Loucy (cell line): ENCODE measurements around the gene GULP1.

Source experiments
- H2AFZ ChIP-seq: fragments of 200-600 bp; sonication (generic); 2 replicates; pipeline ENCODE4 v1.6.0; 2016; ENCODE audit warnings: antibody characterized with exemption, mild to moderate bottlenecking, low read length, moderate library complexity
- H3F3A ChIP-seq: fragments of 200-600 bp; 2 replicates; pipeline ENCODE4 v1.6.0; 2016; ENCODE audit warnings: antibody characterized with exemption, low read depth, mild to moderate bottlenecking
- H3K27me3 ChIP-seq: fragments of 200-600 bp; sonication (generic); 2 replicates; pipeline ENCODE4 v1.6.1; 2014; ENCODE audit warnings: low read length, mild to moderate bottlenecking; ENCODE audit not compliant: insufficient read depth, poor library complexity, severe bottlenecking
- H3K36me3 ChIP-seq: fragments of 200-600 bp; sonication (generic); 2 replicates; pipeline ENCODE4 v1.6.1; 2016; ENCODE audit warnings: low read length; ENCODE audit not compliant: insufficient read depth
- H3K4me1 ChIP-seq: fragments of 200-600 bp; sonication (generic); 2 replicates; pipeline ENCODE4 v1.5.1; 2014; ENCODE audit warnings: low read length, mild to moderate bottlenecking; ENCODE audit not compliant: insufficient read depth, poor library complexity, severe bottlenecking
- H3K4me2 ChIP-seq: fragments of 200-600 bp; sonication (generic); 2 replicates; pipeline ENCODE4 v1.6.0; 2014; ENCODE audit warnings: antibody characterized with exemption, low read length, low read depth, mild to moderate bottlenecking; ENCODE audit not compliant: poor library complexity, severe bottlenecking
- H3K4me3 ChIP-seq: fragments of 200-600 bp; sonication (generic); 2 replicates; pipeline ENCODE4 v1.5.1; 2014; ENCODE audit warnings: low read length, mild to moderate bottlenecking, mixed read lengths; ENCODE audit not compliant: poor library complexity, severe bottlenecking
- H3K79me2 ChIP-seq: fragments of 200-600 bp; sonication (generic); 2 replicates; pipeline ENCODE4 v1.6.1; 2014; ENCODE audit warnings: low read length; ENCODE audit not compliant: insufficient read depth
- H3K9ac ChIP-seq: fragments of 200-600 bp; sonication (generic); 2 replicates; pipeline ENCODE4 v1.6.0; 2014; ENCODE audit warnings: mild to moderate bottlenecking, low read depth, low read length, moderate library complexity; ENCODE audit not compliant: poor library complexity, severe bottlenecking
- H3K9me2 ChIP-seq: fragments of 200-600 bp; sonication (generic); replicated peaks from 2 replicates; pipeline ENCODE4 v1.6.1; 2016; ENCODE audit warnings: low read depth, low read length, mixed read lengths
- H3K9me3 ChIP-seq: fragments of 200-600 bp; sonication (generic); 2 replicates; pipeline ENCODE4 v1.6.1; 2014; ENCODE audit warnings: mild to moderate bottlenecking, antibody characterized with exemption, low read length, low read depth; ENCODE audit not compliant: insufficient read depth
- H4K20me1 ChIP-seq: fragments of 200-600 bp; sonication (generic); 2 replicates; pipeline ENCODE4 v1.6.0; 2014; ENCODE audit warnings: antibody characterized with exemption, low read length, mild to moderate bottlenecking; ENCODE audit not compliant: insufficient read depth, poor library complexity, severe bottlenecking
- EZH2phosphoT487 ChIP-seq: fragments of 200-600 bp; IDR thresholded peaks from 2 replicates; pipeline ENCODE4 v1.6.1; 2018; ENCODE audit warnings: antibody characterized with exemption, mild to moderate bottlenecking, moderate library complexity, borderline replicate concordance
- TF ChIP-seq, protein P1 (sequence below): fragments of 200-600 bp; sonication (generic); conservative IDR thresholded peaks from 2 replicates; pipeline ENCODE4 v1.5.1; 2014; ENCODE audit warnings: mild to moderate bottlenecking, antibody characterized with exemption, low read length

The GULP1 gene

DNA sequence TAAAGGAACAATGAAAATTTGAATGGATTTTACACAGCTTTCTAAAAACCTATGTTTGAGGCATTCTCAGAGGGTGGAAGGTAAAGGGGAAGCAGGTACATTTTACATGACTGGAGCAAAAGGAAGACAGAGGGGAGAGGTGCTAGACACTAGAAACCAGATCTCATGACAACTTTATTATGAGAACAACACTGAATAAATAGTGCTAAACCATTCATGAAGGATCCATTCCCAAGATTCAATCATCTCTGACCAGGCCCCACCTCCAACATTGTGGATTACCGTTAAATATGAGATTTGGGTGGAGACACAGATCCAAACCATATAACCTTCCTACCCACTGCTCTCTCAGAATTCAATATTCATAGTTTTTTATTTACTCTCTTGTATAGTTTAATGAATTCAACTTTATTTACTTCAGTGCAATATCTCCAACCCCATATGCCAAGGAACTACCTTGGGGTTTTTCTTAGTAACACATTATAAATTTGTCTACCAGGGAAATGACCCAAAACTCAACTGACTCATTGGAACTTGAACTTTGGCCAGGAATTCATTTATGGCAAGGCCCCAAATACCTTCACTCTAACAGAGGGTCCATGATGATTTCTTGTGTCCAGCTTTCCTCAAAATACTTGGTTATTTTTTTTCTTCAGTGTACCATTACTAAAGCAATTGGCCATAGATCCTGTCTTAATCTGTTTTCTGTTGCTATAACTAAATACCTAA, 317.8 kb downstream of the GULP1 start:
- Histone ChIP-seq H3K9me3 (no peaks in the 10 kb centered on the region), H3K36me3 (no peaks in the 10 kb centered on the region), H3K4me3 (no peak overlapping the region), H3K4me1 (peaks cover 17% of the 10 kb centered on the region), H2AFZ (no peak overlapping the region), H3K4me2 (no peak overlapping the region), H3K9ac (no peak overlapping the region), H3K9me2 (no peaks in the 10 kb centered on the region), H3K27me3 (no peaks in the 10 kb centered on the region), H3K79me2 (no peaks in the 10 kb centered on the region), H4K20me1 (no peaks in the 10 kb centered on the region), H3F3A (peaks cover 3% of the 10 kb centered on the region; the same call in 1 of the 2 replicates)
- TF ChIP-seq EZH2phosphoT487 = no peak
- TF ChIP-seq, protein P1, sequence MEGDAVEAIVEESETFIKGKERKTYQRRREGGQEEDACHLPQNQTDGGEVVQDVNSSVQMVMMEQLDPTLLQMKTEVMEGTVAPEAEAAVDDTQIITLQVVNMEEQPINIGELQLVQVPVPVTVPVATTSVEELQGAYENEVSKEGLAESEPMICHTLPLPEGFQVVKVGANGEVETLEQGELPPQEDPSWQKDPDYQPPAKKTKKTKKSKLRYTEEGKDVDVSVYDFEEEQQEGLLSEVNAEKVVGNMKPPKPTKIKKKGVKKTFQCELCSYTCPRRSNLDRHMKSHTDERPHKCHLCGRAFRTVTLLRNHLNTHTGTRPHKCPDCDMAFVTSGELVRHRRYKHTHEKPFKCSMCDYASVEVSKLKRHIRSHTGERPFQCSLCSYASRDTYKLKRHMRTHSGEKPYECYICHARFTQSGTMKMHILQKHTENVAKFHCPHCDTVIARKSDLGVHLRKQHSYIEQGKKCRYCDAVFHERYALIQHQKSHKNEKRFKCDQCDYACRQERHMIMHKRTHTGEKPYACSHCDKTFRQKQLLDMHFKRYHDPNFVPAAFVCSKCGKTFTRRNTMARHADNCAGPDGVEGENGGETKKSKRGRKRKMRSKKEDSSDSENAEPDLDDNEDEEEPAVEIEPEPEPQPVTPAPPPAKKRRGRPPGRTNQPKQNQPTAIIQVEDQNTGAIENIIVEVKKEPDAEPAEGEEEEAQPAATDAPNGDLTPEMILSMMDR = no peak

DNA sequence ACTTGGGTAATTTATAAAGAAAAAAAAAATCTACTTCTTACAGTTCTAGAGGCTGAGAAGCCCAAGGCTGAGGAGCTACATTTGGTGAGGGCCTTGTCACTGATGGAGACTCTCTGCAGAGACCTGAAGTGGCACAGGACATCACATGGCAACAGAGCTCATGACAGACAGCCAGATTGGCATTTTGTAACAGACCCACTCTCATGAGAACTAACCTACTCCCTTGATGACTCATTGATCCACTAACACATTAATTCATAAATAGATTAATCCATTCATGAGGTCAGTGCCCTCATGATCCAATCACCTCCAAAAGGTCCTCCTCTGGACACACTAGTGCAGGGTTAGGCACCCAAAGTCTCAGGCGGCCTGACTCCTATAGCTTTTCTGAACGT, 318.4 kb downstream of the GULP1 start:
- no peak overlapping the region for H3K4me2 ChIP-seq
- no peak overlapping the region for H3K9ac ChIP-seq
- no peak overlapping the region for H2AFZ ChIP-seq

DNA sequence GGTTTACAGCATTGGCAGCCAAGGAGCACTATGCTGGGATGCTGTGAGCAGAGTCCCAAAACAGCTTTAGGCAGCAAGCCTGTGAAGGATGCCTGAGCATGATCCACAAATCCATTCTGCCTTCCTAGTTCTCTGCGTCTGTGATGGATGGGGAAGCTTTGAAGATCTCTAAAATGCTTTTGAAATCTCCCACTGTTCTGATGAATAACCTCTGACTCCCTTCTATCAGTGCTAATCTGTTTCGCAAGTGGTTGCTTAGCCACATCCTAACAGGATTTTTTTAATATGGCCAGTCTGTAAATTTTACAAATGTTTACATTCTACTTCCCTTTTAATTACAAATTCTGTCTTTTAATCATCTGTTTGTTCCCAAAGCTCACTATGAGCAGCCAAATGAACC, 319.2 kb downstream of the GULP1 start:
- TF ChIP-seq, protein P1 = no peak
- TF ChIP-seq EZH2phosphoT487 = no peak
- Histone ChIP-seq H3K4me3 (no peak overlapping the region), H3K9me2 (no peaks in the 10 kb centered on the region), H3K79me2 (no peaks in the 10 kb centered on the region), H3K27me3 (no peaks in the 10 kb centered on the region), H4K20me1 (no peaks in the 10 kb centered on the region), H3K9me3 (no peaks in the 10 kb centered on the region), H3K4me2 (no peak overlapping the region), H3F3A (no peaks in the 10 kb centered on the region), H2AFZ (no peak overlapping the region), H3K36me3 (no peaks in the 10 kb centered on the region), H3K9ac (no peak overlapping the region), H3K4me1 (peaks cover 11% of the 10 kb centered on the region)

More for the DNA sequence above, 318.4 kb downstream of the GULP1 start:
- TF ChIP-seq EZH2phosphoT487 = no peak
- TF ChIP-seq, protein P1 = no peak
- Histone ChIP-seq H3K79me2 (no peaks in the 10 kb centered on the region), H4K20me1 (no peaks in the 10 kb centered on the region), H3K9me2 (no peaks in the 10 kb centered on the region), H3F3A (peaks cover 3% of the 10 kb centered on the region; the same call in 1 of the 2 replicates), H3K36me3 (no peaks in the 10 kb centered on the region), H3K4me3 (no peak overlapping the region), H3K27me3 (no peaks in the 10 kb centered on the region), H3K4me1 (peaks cover 12% of the 10 kb centered on the region), H3K9me3 (no peaks in the 10 kb centered on the region)
